SU-DHL-6 (cell line): ENCODE results near the gene KCNH3.

Experiments used
- CTCF ChIP-seq: fragments of 200-600 bp; sonication (generic); IDR thresholded peaks from one replicate; pipeline ENCODE4 v1.5.1; 2017; ENCODE audit warnings: antibody characterized with exemption, mild to moderate bottlenecking, low read length, moderate library complexity; ENCODE audit not compliant: insufficient read depth, poor library complexity, severe bottlenecking
- EZH2phosphoT487 ChIP-seq: fragments of 200-600 bp; sonication (generic), shearing (Covaris generic); conservative IDR thresholded peaks from 2 replicates; pipeline ENCODE4 v1.6.1; 2018; ENCODE audit warnings: mild to moderate bottlenecking, antibody characterized with exemption, low read length, moderate library complexity, mixed read lengths

DNA sequence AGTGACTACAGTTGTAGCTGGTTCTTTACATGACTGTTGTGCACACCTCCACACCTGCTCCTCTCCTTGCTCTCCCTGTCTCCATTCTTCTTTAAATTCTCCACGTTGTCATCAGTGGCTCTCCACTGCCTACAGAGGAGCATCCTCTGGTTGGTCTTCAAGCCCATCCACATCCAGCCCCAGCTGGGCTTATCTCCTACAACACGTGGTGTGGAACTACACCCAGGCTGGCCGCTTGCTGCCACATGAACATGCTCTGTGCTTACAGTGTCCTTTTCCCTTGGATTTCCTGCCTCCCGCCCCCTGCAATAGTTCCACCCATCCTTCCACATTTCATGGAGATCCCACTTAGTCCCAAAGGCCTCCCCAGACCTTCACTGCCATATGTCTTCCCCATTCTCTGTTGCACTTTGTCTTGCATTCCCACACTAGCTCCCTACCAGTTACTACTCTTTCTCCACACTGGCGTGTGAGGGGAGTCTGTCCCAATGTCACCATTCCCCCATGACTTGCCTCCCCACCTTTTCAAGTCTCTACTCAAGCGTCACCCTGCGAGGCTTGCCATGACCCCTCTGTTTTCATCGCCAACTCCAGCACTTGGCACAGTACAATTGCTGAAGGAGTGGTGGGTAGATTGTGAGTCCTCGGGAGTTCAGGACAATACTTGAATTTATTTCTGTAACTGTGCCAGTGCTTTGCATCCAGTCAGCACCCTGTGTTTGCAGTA is 38.9 kb downstream of the KCNH3 start:
- TF ChIP-seq CTCF = no peak
- no peak for TF ChIP-seq EZH2phosphoT487
